SU-DHL-6 (cell line): ENCODE measurements around the gene SF3B4.
"Not testable (repeated sequence)": the region's sequence is repeated elsewhere in the genome, so short reads cannot be mapped to it uniquely, and the experiment has no call there.

Experiments
- H2AFZ ChIP-seq: fragments of 200-600 bp; sonication (generic); 2 replicates; pipeline ENCODE4 v1.6.1; 2014; ENCODE audit warnings: low read depth, mild to moderate bottlenecking, moderate library complexity, mixed read lengths, antibody characterized with exemption, low read length; ENCODE audit not compliant: severe bottlenecking
- H3F3A ChIP-seq: fragments of 200-600 bp; shearing (Covaris generic); 2 replicates; pipeline ENCODE4 v1.6.0; 2016; ENCODE audit warnings: antibody characterized with exemption, mild to moderate bottlenecking; ENCODE audit not compliant: insufficient read depth
- H3K27ac ChIP-seq: fragments of 200-600 bp; sonication (generic); 2 replicates; pipeline ENCODE4 v1.5.1; 2016; ENCODE audit warnings: low read depth, mild to moderate bottlenecking, low read length, moderate library complexity, mixed read lengths
- H3K27me3 ChIP-seq: fragments of 200-600 bp; sonication (generic), shearing (Covaris generic); 2 replicates; pipeline ENCODE4 v1.6.0; 2014; ENCODE audit warnings: mild to moderate bottlenecking, low read length
- H3K36me3 ChIP-seq: fragments of 200-600 bp; sonication (generic); 2 replicates; pipeline ENCODE4 v1.6.1; 2014; ENCODE audit warnings: mild to moderate bottlenecking, low read length, mixed read lengths
- H3K4me2 ChIP-seq: fragments of 300-600, 200-600 bp; shearing (Covaris generic), sonication (generic); 2 replicates; pipeline ENCODE4 v1.6.0; 2014; ENCODE audit warnings: low read length, low read depth, mild to moderate bottlenecking; ENCODE audit not compliant: poor library complexity, severe bottlenecking
- H3K4me3 ChIP-seq: fragments of 200-600 bp; sonication (generic); 2 replicates; pipeline ENCODE4 v1.5.1; 2014; ENCODE audit warnings: antibody characterized with exemption, low read length, mild to moderate bottlenecking, mixed read lengths; ENCODE audit not compliant: insufficient read depth, poor library complexity, severe bottlenecking
- H3K79me2 ChIP-seq: fragments of 200-600 bp; sonication (generic); 2 replicates; pipeline ENCODE4 v1.6.1; 2014; ENCODE audit warnings: mild to moderate bottlenecking, low read length, moderate library complexity; ENCODE audit not compliant: insufficient read depth
- H3K9ac ChIP-seq: fragments of 200-600 bp; sonication (generic); 2 replicates; pipeline ENCODE4 v1.7.0; 2014; ENCODE audit warnings: mild to moderate bottlenecking, low read length
- H3K9me2 ChIP-seq: fragments of 200-600 bp; sonication (generic); replicated peaks from 2 replicates; pipeline ENCODE4 v1.6.1; 2014; ENCODE audit warnings: low read length; ENCODE audit not compliant: insufficient read depth
- H3K9me3 ChIP-seq: fragments of 200-600 bp; sonication (generic); 2 replicates; pipeline ENCODE4 v1.6.1; 2014; ENCODE audit warnings: low read length, mixed read lengths; ENCODE audit not compliant: insufficient read depth
- H4K20me1 ChIP-seq: fragments of 200-600 bp; sonication (generic); 2 replicates; pipeline ENCODE4 v1.6.1; 2014; ENCODE audit warnings: low read depth, mild to moderate bottlenecking, antibody characterized with exemption, low read length, moderate library complexity, mixed read lengths
- CTCF ChIP-seq: fragments of 200-600 bp; sonication (generic); IDR thresholded peaks from one replicate; pipeline ENCODE4 v1.5.1; 2017; ENCODE audit warnings: antibody characterized with exemption, mild to moderate bottlenecking, low read length, moderate library complexity; ENCODE audit not compliant: insufficient read depth, poor library complexity, severe bottlenecking
- EZH2phosphoT487 ChIP-seq: fragments of 200-600 bp; sonication (generic), shearing (Covaris generic); conservative IDR thresholded peaks from 2 replicates; pipeline ENCODE4 v1.6.1; 2018; ENCODE audit warnings: mild to moderate bottlenecking, antibody characterized with exemption, low read length, moderate library complexity, mixed read lengths

The SF3B4 gene

GRCh38 chr1:149963358-149963757 is 35.8 kb upstream of the SF3B4 start:
- H3F3A ChIP-seq, result no peaks in the 10 kb centered on the region
- H3K9ac ChIP-seq, result no peak overlapping the region
- no peaks in the 10 kb centered on the region for H3K36me3 ChIP-seq
- H3K4me3 ChIP-seq, result no peak overlapping the region
- H4K20me1 ChIP-seq, result no peaks in the 10 kb centered on the region
- no peak overlapping the region for H3K4me2 ChIP-seq
- no peaks in the 10 kb centered on the region for H3K9me3 ChIP-seq
- no peaks in the 10 kb centered on the region for H3K9me2 ChIP-seq
- TF ChIP-seq CTCF (no peak), EZH2phosphoT487 (no peak)
- no peak overlapping the region for H2AFZ ChIP-seq
- H3K27me3 ChIP-seq, result no peaks in the 10 kb centered on the region
- H3K27ac ChIP-seq, result no peak overlapping the region
- H3K79me2 ChIP-seq, result no peaks in the 10 kb centered on the region

DNA sequence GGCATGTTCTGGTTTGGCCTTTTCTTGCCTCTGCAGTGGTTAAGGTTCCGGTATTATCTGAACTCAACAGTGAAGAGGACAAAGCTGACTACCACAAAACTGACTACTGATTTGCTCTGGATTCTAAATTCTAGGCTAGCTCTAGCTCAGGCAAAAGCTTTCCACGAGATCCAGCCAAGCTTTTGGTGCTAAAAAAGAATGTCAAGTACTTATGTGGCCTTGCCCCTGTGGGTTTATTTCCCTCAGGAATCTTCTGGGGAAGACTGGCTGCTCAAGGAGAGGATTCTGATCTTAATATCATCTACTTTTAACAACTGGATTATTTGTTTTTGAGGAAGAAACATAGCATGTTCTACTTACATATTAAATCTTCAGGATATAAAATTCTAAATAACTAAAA is 35.1 kb upstream of the SF3B4 start:
- no peaks in the 10 kb centered on the region for H3K36me3 ChIP-seq
- H3K27ac ChIP-seq, result no peak overlapping the region
- H3K9me3 ChIP-seq, result no peaks in the 10 kb centered on the region
- no peak overlapping the region for H3K4me2 ChIP-seq
- H3K9me2 ChIP-seq, result no peaks in the 10 kb centered on the region
- H3K4me3 ChIP-seq, result no peak overlapping the region
- H2AFZ ChIP-seq, result no peak overlapping the region
- H4K20me1 ChIP-seq, result no peaks in the 10 kb centered on the region
- no peaks in the 10 kb centered on the region for H3F3A ChIP-seq
- no peaks in the 10 kb centered on the region for H3K79me2 ChIP-seq
- no peaks in the 10 kb centered on the region for H3K27me3 ChIP-seq
- no peak overlapping the region for H3K9ac ChIP-seq
- TF ChIP-seq CTCF, result no peak
- no peak for TF ChIP-seq EZH2phosphoT487

DNA sequence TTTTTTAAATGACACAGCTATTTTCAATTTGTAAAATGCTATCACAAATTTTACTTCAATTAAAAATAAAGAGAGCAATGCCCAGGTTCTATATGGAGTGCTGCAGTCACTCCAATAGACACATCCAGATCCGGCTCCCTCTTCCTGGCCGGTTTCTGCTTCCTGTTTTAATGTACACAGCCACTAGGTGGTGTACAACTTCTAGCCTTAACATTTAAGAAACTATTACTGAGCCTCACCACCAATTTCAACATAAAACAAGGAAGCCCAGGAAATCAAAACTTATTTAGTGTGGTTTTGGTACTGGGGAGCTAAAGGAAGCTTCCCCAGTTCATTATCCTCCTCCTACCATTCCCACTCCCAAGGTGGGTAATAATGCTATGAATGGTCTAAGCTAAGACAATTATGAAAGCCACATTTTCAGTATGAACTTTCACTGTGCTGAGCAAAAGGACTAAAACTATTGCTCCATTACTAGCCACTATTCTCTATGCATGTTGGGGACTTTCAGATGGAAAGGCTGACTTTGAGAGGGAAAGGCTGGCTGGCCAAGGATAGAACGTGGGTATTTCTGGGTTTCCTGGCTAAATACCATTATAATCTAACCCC is 34.5 kb upstream of the SF3B4 start:
- H3K4me2 ChIP-seq, result no peak overlapping the region
- no peak overlapping the region for H3K4me3 ChIP-seq
- H3K9ac ChIP-seq, result no peak overlapping the region
- H3F3A ChIP-seq, result no peaks in the 10 kb centered on the region
- no peaks in the 10 kb centered on the region for H3K9me2 ChIP-seq
- H3K9me3 ChIP-seq, result no peaks in the 10 kb centered on the region
- no peak overlapping the region for H2AFZ ChIP-seq
- H3K27me3 ChIP-seq, result no peaks in the 10 kb centered on the region
- no peaks in the 10 kb centered on the region for H3K79me2 ChIP-seq
- H3K36me3 ChIP-seq, result no peaks in the 10 kb centered on the region
- H4K20me1 ChIP-seq, result no peaks in the 10 kb centered on the region
- TF ChIP-seq CTCF, result peak; percentile 59
- TF ChIP-seq EZH2phosphoT487, result no peak
- no peak overlapping the region for H3K27ac ChIP-seq

DNA sequence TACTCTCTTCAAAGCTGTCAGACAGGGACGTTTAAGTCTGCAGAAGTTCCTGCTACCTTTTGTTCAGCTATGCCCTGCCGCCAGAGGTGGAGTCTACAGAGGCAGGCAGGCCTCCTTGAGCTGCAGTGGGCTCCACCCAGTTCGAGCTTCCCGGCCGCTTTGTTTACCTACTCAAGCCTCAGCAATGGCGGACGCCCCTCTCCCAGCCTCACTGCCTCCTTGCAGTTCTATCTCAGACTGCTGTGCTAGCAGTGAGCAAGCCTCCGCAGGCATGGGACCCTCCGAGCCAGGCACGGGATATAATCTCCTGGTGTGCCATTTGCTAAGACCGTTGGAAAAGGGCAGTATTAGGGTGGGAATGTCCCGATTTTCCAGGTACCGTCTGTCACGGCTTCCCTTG is 29.9 kb upstream of the SF3B4 start:
- not testable (repeated sequence) for H3K27me3 ChIP-seq, H3K4me3 ChIP-seq, H3K36me3 ChIP-seq, H3K9me3 ChIP-seq, H3K4me2 ChIP-seq, H3K79me2 ChIP-seq, H3K27ac ChIP-seq, H3K9ac ChIP-seq, H4K20me1 ChIP-seq, H3K9me2 ChIP-seq, H2AFZ ChIP-seq, H3F3A ChIP-seq
